Cardiac septum (tissue), 1 donor: ENCODE results near the gene ABCB10. TPM values are rescaled to one million over a fixed set of nuclear protein-coding genes. Genes with fewer than 3 reads are reported as not detected.
"Not testable (repeated sequence)": the region's sequence is repeated elsewhere in the genome, so short reads cannot be mapped to it uniquely, and the experiment has no call there.

Experiments used
- DNase-seq: peaks from one replicate; pipeline ENCODE4 v3.0.0-alpha.2; 2020; ENCODE audit warnings: low spot score
- intact Hi-C: fragments of 100-400 bp; cut with DNase I; formaldehyde crosslinking; loops from one replicate; pipeline ENCODE4 v1.14.0; 2022
- long read RNA-seq: library from polyadenylated mRNA; unstranded; transcript quantifications from one replicate; pipeline ENCODE4 v2.0.0, GENCODE V29; 2021
- total RNA-seq: library from RNA; stranded (reverse); fragmentation: NEBNext Ultra II Directional; extraction: Animal tissue kit (Norgen Biotek cat#: 25700); gene quantifications from one replicate; pipeline ENCODE4 v1.2.1, GENCODE V29; 2021
- donor health status: DM: no; HTN: no; CAD: no.

Gene ABCB10
- total RNA-seq: 11.0 TPM
- long read RNA-seq, transcript ABCB10-201 (13 exons, 3,857 nt): major isoform, 20 of 31 reads
- long read RNA-seq, partial matches to known transcripts: 7 of 31 reads
- long read RNA-seq, other reads (novel, unspliced or antisense): 4 of 31 reads

DNA sequence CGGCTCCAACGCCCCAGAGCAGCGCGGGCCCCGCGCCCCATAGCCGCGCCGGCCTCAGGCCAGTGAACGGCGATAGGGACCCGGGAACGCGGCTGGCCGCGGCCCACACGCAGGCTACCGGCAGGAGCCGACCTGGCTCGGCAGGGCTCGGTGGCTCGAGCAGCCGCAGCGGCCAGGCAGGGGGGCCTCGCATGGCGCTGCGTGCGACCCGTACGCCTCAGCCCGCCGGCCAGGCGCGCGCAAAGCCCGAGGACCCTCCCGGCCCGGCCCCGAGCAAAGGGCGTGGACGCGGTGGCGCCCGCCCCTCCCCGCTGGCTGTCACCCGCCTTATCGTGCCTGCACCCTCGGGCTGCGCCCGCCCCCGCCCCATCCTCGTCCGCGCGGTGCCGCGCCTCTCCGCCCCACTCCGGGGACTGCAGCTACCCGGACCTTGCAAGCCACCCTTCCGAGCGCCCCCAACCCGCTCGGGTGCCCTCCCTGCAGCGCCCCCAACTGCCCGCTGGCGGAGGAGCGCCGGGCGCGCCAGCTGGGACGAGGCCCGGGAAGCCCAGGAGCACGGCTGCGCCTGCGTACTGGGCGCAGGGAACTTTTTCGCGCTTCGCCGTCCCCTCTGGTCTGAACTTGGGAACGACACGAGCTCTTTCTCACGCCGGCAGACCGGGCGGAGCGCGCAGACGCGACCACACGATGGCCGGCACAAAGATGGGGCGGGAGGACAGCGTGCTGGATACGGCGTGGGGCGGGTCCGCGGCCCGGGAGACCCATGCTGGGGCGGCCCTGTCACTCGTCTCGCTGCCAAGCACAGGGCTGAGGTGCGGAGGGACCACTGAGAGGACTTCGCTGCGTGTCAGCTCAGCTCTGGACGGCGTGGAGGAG is at the start of gene ABCB10:
Gene ABCB10, minus strand, starts transcription at position 248 of the 876 bp plus-strand sequence. Its CDS starts 55 bp downstream, at position 193.
- intact Hi-C loops: loop anchor here (1.0 to 2.0 kb wide), 2 partner anchors 38 to 68 kb away; partner anchors contain the start of genes TAF5L and URB2
- peak; percentile 98 for DNase-seq

GRCh38 chr1:229607370-229607769 is 48.9 kb upstream of the ABCB10 start:
- no peak for DNase-seq
- intact Hi-C loops: no loop called here

DNA sequence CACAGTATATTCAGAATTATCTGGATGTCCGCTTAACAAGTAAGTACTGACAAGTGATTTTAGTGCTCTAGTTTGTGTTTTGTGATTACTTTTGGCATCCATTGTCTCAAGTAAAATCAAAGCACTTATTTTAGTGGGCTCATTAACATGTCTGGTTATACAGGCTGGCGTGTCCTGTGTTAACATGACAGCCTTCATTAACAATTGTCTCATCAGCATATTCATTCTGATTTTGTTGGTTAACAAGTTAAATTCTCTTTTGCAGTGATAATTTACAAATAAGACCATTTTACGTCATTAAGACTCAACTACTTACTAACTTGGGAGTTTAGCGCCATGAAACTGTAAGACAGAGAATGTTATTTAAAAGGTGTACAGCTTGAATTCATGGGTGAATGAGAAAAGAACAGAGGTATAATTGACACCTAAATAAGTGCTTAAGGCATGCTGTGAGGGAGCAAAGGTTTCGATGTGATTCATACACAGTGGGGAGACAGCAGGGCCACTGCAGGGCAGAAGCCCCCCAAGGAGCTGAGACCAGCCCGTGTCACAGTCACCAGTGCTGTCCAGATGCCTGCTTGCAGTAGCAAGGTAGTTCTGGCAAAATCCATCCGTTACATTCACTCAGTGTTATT is 45.0 kb upstream of the ABCB10 start:
- DNase-seq: no peak
- intact Hi-C loops: no loop called here

GRCh38 chr1:229600229-229600628 is 41.7 kb upstream of the ABCB10 start:
- DNase-seq: no peak
- intact Hi-C loops: no loop called here

DNA sequence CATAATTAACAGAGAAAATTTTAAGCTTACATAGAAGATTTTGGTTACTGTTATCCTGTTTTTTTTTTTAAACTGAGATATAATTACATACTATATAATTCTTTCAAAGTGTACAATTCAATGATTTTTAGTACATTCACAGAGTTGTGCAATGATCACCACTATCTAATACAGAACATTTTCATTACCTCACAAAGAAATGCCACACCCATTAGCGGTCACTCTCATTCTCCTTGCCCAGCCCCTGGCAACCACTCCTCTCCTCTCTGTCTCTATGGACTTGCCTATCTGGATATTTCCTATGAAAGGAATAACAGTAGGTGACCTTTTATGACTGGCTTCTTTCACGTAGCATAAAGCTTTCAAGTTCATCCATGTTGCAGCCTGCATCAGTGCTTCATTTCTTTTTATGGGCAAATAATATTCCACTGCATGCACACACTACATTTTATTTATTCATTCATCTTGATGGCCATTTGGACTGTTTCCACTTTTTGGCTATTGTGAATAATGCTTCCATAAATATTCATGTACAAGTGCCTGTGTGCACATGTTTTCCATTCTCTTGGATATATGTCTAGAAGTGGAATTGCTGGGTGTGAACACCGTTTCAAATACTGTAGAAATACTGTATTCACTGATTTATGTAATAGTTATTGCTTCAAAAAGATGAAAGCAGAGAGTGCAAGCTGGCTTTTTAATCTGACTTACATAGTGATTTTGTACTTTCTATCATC is 40.9 kb upstream of the ABCB10 start:
- no peak for DNase-seq
- intact Hi-C loops: no loop called here

- no peak for DNase-seq
- intact Hi-C loops: loop anchor here (2.0 kb wide), 1 partner anchor 39 kb away; the partner anchor contains the start of gene ABCB10
Observed at GRCh38 chr1:229597877-229598276, 39.4 kb upstream of the ABCB10 start.

GRCh38 chr1:229596925-229597699 is 38.6 kb upstream of the ABCB10 start:
- DNase-seq: no peak
- intact Hi-C loops: loop anchor here (2.0 kb wide), 1 partner anchor 38 kb away; the partner anchor contains the start of gene ABCB10

DNA sequence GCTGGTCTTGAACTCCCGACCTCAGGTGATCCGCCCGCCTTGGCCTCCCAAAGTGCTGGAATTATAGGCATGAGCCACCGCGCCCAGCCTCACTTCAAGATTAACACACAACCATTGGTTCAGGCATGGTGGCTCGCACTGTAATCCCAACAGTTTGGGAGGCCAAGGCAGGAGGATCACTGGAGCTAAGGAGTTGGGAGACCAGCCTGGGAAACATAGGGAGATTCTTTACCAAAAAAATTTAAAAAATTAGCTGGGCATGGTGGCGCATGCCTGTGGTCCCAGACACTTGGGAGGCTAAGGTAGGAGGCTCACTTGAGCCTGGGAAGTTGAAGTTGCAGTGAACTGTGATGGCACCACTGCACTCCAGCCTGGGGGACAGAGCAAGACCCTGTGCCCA is 37.4 kb upstream of the ABCB10 start:
- intact Hi-C loops: loop anchor here (2.0 kb wide), 1 partner anchor 37 kb away; the partner anchor contains the start of gene ABCB10

GRCh38 chr1:229594227-229595008 is 35.9 kb upstream of the ABCB10 start:
- intact Hi-C loops: no loop called here
- DNase-seq: no peak

More for the DNA sequence above, 37.4 kb upstream of the ABCB10 start:
- not testable (repeated sequence) for DNase-seq

DNA sequence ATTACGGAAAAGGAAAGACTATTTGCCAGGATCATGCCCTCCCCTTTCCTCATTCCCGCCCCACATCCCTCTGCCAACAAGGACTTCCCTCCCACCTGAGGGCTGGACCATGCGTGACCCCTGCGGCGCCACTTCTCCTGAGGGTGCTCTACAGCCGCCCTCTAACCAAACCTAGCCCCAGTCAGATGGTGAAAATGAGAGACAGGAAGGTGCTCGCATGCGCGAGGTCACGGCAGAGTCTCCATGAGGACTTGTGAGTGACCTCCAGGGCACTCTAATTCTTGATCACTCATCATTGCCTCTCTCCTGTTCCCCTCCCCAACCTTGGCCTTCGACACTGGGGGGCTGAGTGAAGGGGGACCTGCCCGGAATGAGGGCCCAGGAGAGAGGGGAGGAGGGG is 35.3 kb upstream of the ABCB10 start:
- intact Hi-C loops: no loop called here
- DNase-seq: no peak

- intact Hi-C loops: no loop called here
Observed at GRCh38 chr1:229590119-229590518, 31.6 kb upstream of the ABCB10 start.

GRCh38 chr1:229585338-229585737 is 26.8 kb upstream of the ABCB10 start:
- intact Hi-C loops: no loop called here
- DNase-seq: no peak

More at GRCh38 chr1:229590119-229590518, 31.6 kb upstream of the ABCB10 start:
- DNase-seq: no peak

DNA sequence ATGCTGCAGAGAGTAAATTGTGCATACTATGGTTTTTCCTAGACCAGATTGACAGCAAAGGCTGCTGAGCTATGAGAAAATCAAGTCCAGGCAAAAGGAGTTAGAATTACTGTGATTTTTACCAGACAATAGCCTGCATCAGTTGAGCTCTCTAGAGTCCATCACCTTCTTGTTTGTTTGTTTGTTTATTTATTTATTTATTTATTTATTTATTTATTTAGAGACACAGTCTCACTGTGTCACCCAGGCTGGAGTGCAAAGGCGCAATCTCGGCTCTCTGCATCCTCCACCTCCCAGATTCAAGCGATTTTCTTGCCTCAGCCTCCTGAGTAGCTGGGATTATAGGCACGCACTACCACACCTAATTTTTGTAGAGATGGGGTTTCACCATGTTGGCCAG is 24.2 kb upstream of the ABCB10 start:
- DNase-seq: no peak
- intact Hi-C loops: no loop called here

DNA sequence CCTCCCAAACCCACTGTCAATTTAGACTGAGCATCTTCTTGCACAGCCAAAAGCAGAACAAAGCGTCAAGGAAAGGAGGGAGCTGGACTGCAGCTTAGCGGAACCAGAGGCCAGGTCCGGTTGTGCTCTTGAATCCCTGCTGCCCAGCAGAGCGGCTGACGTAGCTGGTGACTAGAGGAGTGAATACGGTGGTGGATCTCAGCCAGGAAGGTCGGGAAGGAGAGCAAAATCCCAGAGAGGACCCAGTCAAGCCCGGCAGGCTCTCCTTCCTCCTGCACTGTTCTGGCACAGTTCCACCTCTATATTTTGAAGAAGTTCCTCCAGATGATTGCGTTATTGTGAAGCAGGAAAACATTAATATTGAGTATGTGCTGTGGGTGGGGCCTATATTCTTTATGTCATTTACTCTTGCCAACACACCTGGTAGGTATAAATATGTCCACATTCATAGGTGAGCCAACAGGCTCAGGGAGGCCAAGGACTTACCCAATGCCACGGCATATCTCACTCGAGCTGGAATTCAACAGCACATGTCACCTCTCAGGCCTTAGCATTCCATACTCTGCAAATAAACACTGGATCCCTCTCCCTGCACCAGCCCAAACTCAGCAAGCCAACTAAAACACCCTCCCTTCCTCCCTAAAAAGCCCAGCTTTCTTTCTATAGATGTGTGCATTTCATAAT is 23.6 kb upstream of the ABCB10 start:
- intact Hi-C loops: no loop called here
- no peak for DNase-seq

DNA sequence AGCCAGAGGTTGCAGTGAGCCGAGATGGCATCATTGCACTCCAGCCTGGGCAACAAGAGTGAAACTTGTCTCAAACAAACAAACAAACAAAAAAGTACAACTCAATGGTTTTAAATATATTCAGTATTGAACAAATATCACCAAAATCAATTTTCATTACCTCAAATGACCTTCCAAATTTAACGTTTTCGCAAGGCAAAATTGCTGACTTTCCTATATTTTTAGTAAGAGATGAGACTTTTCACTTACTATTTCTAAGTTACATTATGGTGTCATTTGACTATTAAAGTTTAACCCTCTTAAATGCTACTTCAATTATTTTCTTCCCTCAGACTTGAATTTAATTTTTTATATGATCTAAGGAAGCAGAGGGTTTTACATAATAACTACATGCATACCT is 23.0 kb upstream of the ABCB10 start:
- DNase-seq: no peak
- intact Hi-C loops: no loop called here

- intact Hi-C loops: no loop called here
- DNase-seq: no peak
Observed at GRCh38 chr1:229579059-229579673, 20.7 kb upstream of the ABCB10 start.
